ENCODE results near the gene USE1. TPM values are rescaled to one million over a fixed set of nuclear protein-coding genes. Genes with fewer than 3 reads are reported as not detected.
"Not testable (repeated sequence)": the region's sequence is repeated elsewhere in the genome, so short reads cannot be mapped to it uniquely, and the experiment has no call there.

USE1 gene
- total RNA-seq, 1 donor: 25.7 TPM

DNA sequence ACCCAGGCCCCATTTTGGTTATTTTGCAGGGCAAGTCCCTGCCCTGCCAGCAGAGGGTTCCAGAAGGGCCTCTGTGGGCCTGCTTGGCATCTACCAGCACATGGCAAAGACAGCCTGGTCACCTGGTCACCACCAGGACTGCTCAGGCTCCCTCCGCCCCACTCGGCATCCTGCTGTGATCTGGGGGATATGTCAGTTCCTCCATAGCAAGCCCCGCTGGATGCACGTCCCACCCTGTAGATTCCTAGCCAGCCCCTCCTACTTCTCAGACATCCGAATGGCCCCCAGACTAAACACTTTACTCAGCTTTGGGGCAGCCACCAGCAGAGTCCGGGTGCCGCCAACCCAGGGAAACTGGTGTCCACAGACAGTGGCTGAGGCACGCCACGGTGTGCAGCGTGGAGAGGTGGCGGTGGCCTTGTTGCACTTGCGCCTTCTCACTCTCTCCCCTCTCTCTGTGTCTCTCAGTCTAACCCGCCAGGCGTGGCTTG, 31.8 kb upstream of the USE1 start:
- Histone ChIP-seq H3K9me3 (ENCODE audit: low read depth, low read length) (no peaks in the 10 kb centered on the region), H3K27me3 (ENCODE audit: insufficient read depth, low read length) (no peaks in the 10 kb centered on the region), H3K79me2 (ENCODE audit: insufficient read depth, low read length) (no peaks in the 10 kb centered on the region), H4K20me1 (ENCODE audit: insufficient read depth, low read length) (no peaks in the 10 kb centered on the region), H3K4me3 (ENCODE audit: insufficient read depth, low read length) (no peak overlapping the region), H2AFZ (ENCODE audit: low read length) (no peak overlapping the region), H3K36me3 (ENCODE audit: insufficient read depth, low read length) (peaks cover 67% of the 10 kb centered on the region), H3K27ac (ENCODE audit: low read depth, low read length) (no peak overlapping the region), H3K4me1 (ENCODE audit: insufficient read depth, low read length) (no peaks in the 10 kb centered on the region), H3K4me2 (ENCODE audit: insufficient read depth, low read length) (no peak overlapping the region)
- DNase-seq (ENCODE audit: insufficient read length, low spot score, missing footprints): peak; percentile 52
- TF ChIP-seq, protein P1, sequence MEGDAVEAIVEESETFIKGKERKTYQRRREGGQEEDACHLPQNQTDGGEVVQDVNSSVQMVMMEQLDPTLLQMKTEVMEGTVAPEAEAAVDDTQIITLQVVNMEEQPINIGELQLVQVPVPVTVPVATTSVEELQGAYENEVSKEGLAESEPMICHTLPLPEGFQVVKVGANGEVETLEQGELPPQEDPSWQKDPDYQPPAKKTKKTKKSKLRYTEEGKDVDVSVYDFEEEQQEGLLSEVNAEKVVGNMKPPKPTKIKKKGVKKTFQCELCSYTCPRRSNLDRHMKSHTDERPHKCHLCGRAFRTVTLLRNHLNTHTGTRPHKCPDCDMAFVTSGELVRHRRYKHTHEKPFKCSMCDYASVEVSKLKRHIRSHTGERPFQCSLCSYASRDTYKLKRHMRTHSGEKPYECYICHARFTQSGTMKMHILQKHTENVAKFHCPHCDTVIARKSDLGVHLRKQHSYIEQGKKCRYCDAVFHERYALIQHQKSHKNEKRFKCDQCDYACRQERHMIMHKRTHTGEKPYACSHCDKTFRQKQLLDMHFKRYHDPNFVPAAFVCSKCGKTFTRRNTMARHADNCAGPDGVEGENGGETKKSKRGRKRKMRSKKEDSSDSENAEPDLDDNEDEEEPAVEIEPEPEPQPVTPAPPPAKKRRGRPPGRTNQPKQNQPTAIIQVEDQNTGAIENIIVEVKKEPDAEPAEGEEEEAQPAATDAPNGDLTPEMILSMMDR (IDR thresholded peaks at IDR 0.05; ENCODE audit: extremely low read depth, low read depth, low read length): peak; percentile 7

DNA sequence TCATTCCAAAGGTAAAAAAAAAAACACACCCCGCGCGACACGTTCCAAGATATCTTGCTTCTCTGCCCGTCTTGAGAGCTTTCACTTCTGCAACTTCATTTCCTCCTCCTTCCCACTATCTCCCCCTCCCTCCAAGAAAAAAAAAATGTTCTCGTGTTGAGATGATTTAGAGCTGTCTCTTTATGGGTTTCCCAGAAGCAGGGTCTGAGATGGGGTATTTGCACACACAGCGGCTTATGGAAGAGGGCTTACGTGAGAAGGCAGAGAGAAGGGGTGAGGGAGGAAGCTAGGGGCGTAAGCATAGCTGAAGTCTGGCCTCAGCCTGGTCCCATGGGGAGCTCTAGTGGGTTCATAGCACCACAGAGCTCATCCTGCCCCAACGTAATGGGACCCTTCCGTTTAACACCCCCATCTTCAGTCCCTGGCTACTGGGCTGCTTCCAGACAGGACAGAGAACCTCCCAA, 31.3 kb upstream of the USE1 start:
- Histone ChIP-seq H3K36me3 (ENCODE audit: insufficient read depth, low read length) (peaks cover 69% of the 10 kb centered on the region), H3K4me1 (ENCODE audit: insufficient read depth, low read length) (no peaks in the 10 kb centered on the region), H3K79me2 (ENCODE audit: insufficient read depth, low read length) (no peaks in the 10 kb centered on the region), H4K20me1 (ENCODE audit: insufficient read depth, low read length) (no peaks in the 10 kb centered on the region), H2AFZ (ENCODE audit: low read length) (no peak overlapping the region), H3K9me3 (ENCODE audit: low read depth, low read length) (no peaks in the 10 kb centered on the region), H3K4me3 (ENCODE audit: insufficient read depth, low read length) (no peak overlapping the region), H3K27ac (ENCODE audit: low read depth, low read length) (no peak overlapping the region), H3K4me2 (ENCODE audit: insufficient read depth, low read length) (no peak overlapping the region), H3K27me3 (ENCODE audit: insufficient read depth, low read length) (no peaks in the 10 kb centered on the region)
- TF ChIP-seq, protein P1 (IDR thresholded peaks at IDR 0.05; ENCODE audit: extremely low read depth, low read depth, low read length): no peak
- DNase-seq (ENCODE audit: insufficient read length, low spot score, missing footprints): peak; percentile 46

DNA sequence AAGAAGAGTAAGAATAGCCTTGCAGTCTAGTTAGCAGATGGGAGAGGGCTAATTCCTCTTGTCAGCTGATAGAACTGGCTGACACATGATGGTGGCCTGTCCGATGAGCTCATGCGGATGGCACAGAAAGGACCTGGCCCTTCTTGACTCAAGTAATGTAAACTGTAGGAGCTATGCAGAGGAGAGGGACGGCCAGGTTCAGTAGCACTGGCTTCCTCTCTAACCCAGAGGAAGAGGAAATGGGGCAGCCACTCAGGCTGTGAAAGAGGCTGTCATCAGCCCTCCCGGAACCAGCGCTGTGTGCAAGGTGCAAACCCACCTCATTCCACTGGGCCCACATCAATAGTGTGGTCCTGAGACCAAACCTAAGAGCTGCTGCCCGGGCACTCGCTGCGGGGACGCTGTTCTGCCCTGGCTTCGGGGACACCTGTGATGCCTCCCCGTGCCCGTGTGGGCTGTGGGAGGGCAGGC, 30.8 kb upstream of the USE1 start:
- TF ChIP-seq, protein P1 (IDR thresholded peaks at IDR 0.05; ENCODE audit: extremely low read depth, low read depth, low read length): no peak
- no peaks in the 10 kb centered on the region for H3K4me1 ChIP-seq (ENCODE audit: insufficient read depth, low read length)
- peaks cover 74% of the 10 kb centered on the region for H3K36me3 ChIP-seq (ENCODE audit: insufficient read depth, low read length)
- no peak overlapping the region for H3K4me3 ChIP-seq (ENCODE audit: insufficient read depth, low read length)
- H3K4me2 ChIP-seq (ENCODE audit: insufficient read depth, low read length): no peak overlapping the region
- no peaks in the 10 kb centered on the region for H3K9me3 ChIP-seq (ENCODE audit: low read depth, low read length)
- H4K20me1 ChIP-seq (ENCODE audit: insufficient read depth, low read length): no peaks in the 10 kb centered on the region
- H2AFZ ChIP-seq (ENCODE audit: low read length): no peak overlapping the region
- no peaks in the 10 kb centered on the region for H3K27me3 ChIP-seq (ENCODE audit: insufficient read depth, low read length)
- no peak overlapping the region for H3K27ac ChIP-seq (ENCODE audit: low read depth, low read length)
- peak; percentile 62 for DNase-seq (ENCODE audit: insufficient read length, low spot score, missing footprints)
- H3K79me2 ChIP-seq (ENCODE audit: insufficient read depth, low read length): no peaks in the 10 kb centered on the region

DNA sequence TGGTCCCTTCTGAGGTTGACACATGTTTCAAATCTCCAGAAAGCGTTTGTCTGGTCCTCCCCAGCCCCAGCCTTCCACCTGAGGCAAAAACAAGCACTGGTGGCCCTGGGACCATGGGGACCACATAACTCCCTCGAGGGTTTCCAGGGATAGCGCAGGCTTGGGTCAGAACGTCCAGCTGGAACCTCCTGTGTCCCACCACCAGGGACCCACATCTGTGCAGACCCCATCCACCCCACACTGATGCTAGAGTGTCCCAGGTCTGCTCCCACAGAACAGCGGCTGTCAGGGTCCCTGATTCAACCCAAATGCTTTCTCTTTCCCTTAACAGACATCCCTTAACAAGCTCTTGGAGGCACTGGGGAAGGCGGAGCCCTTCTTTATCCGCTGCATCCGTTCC, 29.6 kb upstream of the USE1 start:
- Histone ChIP-seq H3K36me3 (ENCODE audit: insufficient read depth, low read length) (peaks cover 77% of the 10 kb centered on the region), H3K4me2 (ENCODE audit: insufficient read depth, low read length) (no peak overlapping the region), H3K79me2 (ENCODE audit: insufficient read depth, low read length) (no peaks in the 10 kb centered on the region), H3K27ac (ENCODE audit: low read depth, low read length) (no peak overlapping the region), H3K27me3 (ENCODE audit: insufficient read depth, low read length) (no peaks in the 10 kb centered on the region), H3K9me3 (ENCODE audit: low read depth, low read length) (no peaks in the 10 kb centered on the region), H4K20me1 (ENCODE audit: insufficient read depth, low read length) (no peaks in the 10 kb centered on the region), H3K4me3 (ENCODE audit: insufficient read depth, low read length) (no peak overlapping the region), H2AFZ (ENCODE audit: low read length) (no peak overlapping the region), H3K4me1 (ENCODE audit: insufficient read depth, low read length) (no peaks in the 10 kb centered on the region)
- no peak for DNase-seq (ENCODE audit: insufficient read length, low spot score, missing footprints)
- TF ChIP-seq, protein P1 (IDR thresholded peaks at IDR 0.05; ENCODE audit: extremely low read depth, low read depth, low read length): no peak

DNA sequence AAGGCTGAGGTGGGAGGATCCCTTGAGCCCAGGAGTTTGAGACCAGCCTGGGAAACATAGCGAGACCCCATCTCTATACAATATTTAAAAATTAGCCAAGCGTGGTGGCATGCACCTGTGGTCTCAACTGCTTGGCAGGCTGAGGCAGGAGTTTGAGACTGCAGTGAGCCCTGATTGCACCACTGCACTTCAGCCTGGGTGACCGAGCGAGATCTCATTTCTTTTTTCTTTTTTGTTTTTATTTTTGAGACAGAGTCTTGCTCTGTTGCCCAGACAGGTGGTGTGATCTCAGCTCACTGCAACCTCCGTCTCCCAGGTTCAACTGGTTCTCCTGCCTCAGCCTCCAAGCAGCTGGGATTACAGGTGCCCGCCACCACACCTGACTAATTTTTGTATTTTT, 23.4 kb upstream of the USE1 start:
- H3K4me2 ChIP-seq (ENCODE audit: insufficient read depth, low read length); H4K20me1 ChIP-seq (ENCODE audit: insufficient read depth, low read length); H3K27me3 ChIP-seq (ENCODE audit: insufficient read depth, low read length); DNase-seq (ENCODE audit: insufficient read length, low spot score, missing footprints); H3K4me3 ChIP-seq (ENCODE audit: insufficient read depth, low read length); H3K79me2 ChIP-seq (ENCODE audit: insufficient read depth, low read length); H3K4me1 ChIP-seq (ENCODE audit: insufficient read depth, low read length); H3K27ac ChIP-seq (ENCODE audit: low read depth, low read length); H2AFZ ChIP-seq (ENCODE audit: low read length); H3K9me3 ChIP-seq (ENCODE audit: low read depth, low read length): not testable (repeated sequence)
- peaks cover 70% of the 10 kb centered on the region for H3K36me3 ChIP-seq (ENCODE audit: insufficient read depth, low read length)

Measured in osteoblast (primary cell).